ENCODE results near the gene COX6B1.

DNA sequence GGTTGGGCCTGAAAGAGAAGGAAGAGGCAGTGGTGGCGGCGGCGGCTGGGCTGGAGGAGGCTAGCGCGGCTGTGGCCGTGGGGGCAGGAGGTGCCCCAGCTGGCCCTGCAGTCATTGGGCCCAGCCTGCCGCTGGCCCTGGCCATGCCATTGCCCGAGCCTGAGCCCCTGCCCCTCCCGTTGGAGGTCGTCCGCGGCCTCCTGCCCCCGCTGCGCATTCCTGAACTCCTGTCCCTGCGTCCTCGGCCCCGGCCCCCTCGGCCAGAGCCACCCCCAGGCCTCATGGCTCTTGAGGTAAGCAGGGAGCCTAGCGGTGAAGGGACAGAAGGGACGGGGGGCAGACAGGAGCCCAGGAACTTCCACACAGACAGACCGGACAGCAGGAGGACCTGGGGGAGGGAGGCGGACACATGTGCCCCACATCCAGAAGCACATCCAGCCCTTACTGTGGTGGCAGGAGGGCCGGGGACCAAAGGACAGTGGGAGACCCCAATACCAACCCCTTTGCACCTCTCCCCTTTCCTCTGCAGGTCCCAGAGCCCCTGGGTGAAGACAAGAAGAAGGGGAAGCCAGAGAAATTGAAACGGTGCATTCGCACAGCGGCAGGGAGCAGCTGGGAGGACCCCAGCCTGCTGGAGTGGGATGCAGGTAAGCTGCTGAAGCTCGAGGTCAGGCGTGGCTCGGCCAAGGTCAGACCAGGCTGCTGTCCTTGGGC is 14.2 kb upstream of the COX6B1 start:
- TF ChIP-seq, protein P1, sequence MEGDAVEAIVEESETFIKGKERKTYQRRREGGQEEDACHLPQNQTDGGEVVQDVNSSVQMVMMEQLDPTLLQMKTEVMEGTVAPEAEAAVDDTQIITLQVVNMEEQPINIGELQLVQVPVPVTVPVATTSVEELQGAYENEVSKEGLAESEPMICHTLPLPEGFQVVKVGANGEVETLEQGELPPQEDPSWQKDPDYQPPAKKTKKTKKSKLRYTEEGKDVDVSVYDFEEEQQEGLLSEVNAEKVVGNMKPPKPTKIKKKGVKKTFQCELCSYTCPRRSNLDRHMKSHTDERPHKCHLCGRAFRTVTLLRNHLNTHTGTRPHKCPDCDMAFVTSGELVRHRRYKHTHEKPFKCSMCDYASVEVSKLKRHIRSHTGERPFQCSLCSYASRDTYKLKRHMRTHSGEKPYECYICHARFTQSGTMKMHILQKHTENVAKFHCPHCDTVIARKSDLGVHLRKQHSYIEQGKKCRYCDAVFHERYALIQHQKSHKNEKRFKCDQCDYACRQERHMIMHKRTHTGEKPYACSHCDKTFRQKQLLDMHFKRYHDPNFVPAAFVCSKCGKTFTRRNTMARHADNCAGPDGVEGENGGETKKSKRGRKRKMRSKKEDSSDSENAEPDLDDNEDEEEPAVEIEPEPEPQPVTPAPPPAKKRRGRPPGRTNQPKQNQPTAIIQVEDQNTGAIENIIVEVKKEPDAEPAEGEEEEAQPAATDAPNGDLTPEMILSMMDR (IDR thresholded peaks at IDR 0.05; ENCODE audit: control extremely low read depth in 1 of 3, insufficient read depth in 1 of 3, low read depth in 1 of 3, low read length in 3 of 3) = no peak
- TF ChIP-seq SUZ12 (IDR thresholded peaks at IDR 0.05; ENCODE audit: low read length) = no peak
- no peak for TF ChIP-seq JUND (IDR thresholded peaks at IDR 0.05; ENCODE audit: low read length)
- no peak for TF ChIP-seq TAF1 (IDR thresholded peaks at IDR 0.05; ENCODE audit: low read depth, low read length)
- no peak for TF ChIP-seq EZH2 (IDR thresholded peaks at IDR 0.05; ENCODE audit: low read depth, low read length, severe bottlenecking)
- no peak for TF ChIP-seq SRF (IDR thresholded peaks at IDR 0.05; ENCODE audit: low read depth, low read length)
- TF ChIP-seq, protein P2, sequence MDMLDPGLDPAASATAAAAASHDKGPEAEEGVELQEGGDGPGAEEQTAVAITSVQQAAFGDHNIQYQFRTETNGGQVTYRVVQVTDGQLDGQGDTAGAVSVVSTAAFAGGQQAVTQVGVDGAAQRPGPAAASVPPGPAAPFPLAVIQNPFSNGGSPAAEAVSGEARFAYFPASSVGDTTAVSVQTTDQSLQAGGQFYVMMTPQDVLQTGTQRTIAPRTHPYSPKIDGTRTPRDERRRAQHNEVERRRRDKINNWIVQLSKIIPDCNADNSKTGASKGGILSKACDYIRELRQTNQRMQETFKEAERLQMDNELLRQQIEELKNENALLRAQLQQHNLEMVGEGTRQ (IDR thresholded peaks at IDR 0.05; ENCODE audit: low read length) = no peak
- TF ChIP-seq, protein P3, sequence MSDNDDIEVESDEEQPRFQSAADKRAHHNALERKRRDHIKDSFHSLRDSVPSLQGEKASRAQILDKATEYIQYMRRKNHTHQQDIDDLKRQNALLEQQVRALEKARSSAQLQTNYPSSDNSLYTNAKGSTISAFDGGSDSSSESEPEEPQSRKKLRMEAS (IDR thresholded peaks at IDR 0.05) = no peak
- TF ChIP-seq TBP (IDR thresholded peaks at IDR 0.05; ENCODE audit: low read depth, low read length) = no peak
- no peak for TF ChIP-seq HDAC6 (IDR thresholded peaks at IDR 0.05; ENCODE audit: low read depth, low read length)
- TF ChIP-seq, protein P4, sequence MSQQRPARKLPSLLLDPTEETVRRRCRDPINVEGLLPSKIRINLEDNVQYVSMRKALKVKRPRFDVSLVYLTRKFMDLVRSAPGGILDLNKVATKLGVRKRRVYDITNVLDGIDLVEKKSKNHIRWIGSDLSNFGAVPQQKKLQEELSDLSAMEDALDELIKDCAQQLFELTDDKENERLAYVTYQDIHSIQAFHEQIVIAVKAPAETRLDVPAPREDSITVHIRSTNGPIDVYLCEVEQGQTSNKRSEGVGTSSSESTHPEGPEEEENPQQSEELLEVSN (IDR thresholded peaks at IDR 0.05) = no peak
- TF ChIP-seq TEAD4 (IDR thresholded peaks at IDR 0.05; ENCODE audit: low read depth, low read length) = no peak
- no peak for TF ChIP-seq POLR2AphosphoS5 (IDR thresholded peaks at IDR 0.05; ENCODE audit: low read depth, low read length)
- no peak for TF ChIP-seq RAD21 (IDR thresholded peaks at IDR 0.05 in 1 of 2, conservative IDR thresholded peaks at IDR 0.05 in 1 of 2; ENCODE audit: low read depth in 2 of 2, low read length in 2 of 2)
